GM19395 (cell line): ENCODE measurements around the gene PLA2G7.
"Not testable (repeated sequence)": the region's sequence is repeated elsewhere in the genome, so short reads cannot be mapped to it uniquely, and the experiment has no call there.

ENCODE experiments used
- ATAC-seq: cut with Tn5 transposase; IDR thresholded peaks from one replicate; pipeline ENCODE4 v1.9.1; 2021; ENCODE audit warnings: mild to moderate bottlenecking, moderate library complexity; ENCODE audit not compliant: unreplicated experiment

Gene PLA2G7

DNA sequence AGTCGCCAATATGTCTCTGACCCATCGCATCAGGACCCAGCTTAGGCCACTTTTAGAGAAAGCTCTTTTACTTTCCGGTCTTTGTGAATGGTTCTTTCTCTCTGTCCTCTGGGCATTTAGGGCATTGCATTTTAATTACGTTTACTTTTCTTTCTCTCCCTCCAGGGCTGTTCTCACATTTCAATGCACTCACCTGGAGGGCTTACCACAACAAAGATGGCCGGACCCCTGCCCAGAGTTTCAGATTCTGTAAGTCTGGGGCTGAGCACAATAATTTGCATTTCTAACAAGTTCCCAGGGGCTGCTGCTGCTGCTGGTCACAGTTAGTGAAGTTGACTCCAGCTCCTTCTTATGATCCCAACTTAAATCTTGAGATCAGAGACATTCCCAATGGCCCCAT is 14.6 kb upstream of the PLA2G7 start:
- ATAC-seq = no peak

DNA sequence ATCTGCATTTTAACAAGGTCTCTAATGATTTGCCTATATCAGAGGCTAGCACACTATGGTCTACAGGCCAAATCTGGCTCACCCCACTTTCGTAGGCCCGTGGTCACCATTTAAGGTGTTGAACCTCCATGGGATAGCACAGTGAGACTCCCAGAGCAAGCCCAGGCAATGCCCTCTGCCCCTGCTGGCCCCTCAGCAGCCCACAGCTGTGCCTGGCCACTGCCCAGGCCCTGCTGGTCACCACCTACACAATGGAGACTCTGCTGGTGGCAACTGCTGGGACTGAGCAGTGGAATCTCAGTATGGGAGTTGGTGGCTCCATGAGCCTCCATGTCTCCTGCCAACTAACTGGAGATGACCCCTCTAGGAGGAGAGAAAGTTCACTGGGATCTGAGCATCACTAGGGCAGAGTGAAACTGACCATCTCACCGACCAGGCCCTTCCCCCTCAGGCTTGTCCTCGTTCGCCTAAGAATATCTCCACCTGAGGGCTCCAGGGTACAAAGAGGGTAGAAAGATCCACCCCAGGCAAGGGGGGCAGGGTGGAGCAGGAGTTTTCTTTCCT is 13.8 kb upstream of the PLA2G7 start:
- ATAC-seq = no peak

DNA sequence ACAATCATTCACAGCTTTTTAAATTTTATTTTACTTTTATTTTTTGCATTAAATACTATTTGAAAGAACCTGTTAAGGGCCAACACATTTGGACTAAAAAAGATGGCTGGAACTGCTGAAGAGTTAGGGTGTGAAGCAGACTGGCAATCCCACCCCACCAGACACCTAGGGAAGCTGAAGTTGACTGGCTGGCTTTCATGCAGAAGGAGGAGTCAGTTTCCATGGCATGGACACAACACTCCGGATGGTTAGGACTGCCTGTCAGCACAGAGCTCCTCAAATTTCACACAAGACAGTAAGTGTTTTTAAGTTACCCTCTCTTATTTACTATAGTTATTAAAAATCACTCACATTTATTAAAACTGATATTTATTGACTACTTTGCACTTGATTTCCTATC is 11.5 kb upstream of the PLA2G7 start, which contains the start of gene ANKRD66:
Gene ANKRD66 (plus strand): TSS at position 238 of the 400 bp plus-strand sequence. CDS start 5,016 bp downstream, outside the sequence.
- ATAC-seq = no peak

DNA sequence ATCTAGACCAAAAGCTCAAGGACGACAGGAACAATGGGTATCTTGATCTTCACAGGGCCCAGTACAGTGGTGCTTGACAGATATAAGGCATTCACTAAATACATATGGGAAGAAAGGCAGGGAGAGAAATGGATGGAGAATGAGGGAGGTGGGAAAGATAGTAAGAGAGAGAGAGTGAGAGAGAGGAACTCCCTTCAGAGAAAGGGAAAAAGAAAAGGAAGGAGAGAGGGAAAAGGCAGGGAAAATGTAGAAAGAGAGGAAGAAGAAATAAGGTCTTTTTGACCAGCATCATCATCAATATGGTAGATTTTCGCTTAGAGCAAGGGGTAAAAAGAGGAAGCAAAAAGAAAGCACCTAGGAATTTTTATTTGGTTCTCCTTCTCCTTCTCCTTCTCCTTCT is 10.8 kb upstream of the PLA2G7 start:
- no peak for ATAC-seq

DNA sequence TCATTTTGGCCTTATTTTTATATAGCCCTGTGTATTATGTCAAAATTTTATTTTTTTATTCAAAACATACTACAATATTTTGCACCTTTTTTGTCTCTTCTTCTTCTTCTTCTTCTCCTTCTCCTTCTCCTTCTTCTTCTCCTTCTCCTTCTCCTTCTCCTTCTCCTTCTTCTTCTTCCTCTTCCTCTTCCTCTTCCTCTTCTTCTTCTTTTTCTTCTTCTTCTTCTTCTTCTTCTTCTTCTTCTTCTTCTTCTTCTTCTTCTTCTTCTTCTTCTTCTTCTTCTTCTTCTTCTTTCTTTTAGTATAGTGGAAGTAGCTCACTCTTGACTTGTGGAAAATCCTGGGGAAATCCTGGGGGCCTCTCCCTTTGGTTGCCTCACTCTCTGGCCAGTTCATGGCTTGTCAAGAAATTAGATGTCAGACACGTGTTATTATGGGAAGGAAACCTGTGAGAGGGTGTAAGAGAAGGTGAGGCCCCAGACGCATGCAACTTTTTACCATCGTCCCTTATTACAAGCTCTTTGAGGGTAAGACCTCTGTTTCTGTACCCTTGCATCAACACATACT is 9.1 kb upstream of the PLA2G7 start:
- not testable (repeated sequence) for ATAC-seq

DNA sequence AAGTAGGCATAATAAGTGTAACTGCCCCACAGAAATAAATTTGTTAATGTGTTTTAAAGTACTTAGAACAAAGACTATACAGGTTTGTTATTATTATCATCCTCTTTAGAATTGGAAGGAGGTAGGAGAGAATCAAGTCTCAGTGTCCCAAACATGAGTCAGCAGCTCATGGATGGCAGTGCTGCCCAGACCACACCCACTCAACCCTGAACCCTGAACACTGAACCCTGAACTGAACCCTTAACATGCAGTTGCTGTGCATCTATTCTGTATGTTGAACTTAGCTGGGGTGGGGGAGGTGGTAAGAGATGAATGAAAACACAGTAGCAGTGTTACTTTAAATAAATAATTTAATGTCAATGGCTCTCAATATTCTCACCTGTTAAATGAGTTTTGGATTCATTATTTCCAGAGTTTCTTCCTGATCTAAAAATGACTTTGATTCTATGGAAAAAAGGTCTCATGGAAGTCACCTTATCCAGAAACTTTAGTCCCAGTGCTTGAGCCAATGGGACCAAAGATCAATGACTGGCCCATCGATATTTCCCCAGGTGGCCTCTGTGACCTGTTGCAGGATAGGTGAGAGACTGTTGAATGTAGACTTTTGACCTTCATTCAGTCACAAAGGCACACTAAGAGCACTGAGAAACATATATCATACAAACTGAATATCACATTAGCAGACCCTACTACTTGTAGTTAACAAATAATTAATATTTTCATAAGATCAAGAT is 8.4 kb upstream of the PLA2G7 start:
- no peak for ATAC-seq

DNA sequence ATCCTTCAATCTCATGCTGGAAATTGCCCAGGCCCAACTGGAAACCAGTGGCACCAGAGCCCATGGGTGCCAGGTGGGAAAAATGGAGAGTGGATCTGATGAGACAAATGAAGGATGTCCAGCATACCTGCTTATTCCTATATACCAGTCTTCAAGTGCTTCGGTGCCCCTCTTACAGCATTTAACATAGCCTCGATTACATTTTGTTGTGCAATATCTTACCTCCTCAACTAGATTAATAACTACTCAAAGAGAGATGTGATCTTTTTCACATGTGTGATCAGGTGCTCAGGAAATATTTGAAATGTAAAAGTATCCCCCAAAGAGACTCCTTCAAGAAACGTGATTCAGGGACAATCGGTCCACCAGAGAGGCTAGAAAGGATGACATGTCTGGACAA is 6.7 kb upstream of the PLA2G7 start:
- ATAC-seq = no peak

DNA sequence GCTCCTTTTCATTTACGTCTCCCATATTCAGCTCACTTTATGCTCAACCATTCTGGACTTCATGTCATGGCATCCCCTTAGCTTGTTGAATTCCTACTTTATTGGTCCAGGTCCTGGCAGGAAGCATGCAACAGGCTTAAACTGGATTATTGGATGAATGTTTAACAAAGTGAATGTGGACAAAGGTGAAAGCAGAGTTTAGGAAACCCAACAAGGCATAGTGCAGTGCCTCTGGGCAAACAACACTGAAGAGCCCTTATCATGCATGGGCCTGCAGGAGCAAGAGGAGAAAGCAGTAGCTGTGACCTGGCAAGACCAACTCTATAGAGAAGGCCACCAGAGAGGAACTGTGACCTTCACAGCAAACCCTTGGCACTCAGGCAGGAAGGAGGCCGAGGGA is 6.3 kb upstream of the PLA2G7 start:
- no peak for ATAC-seq

DNA sequence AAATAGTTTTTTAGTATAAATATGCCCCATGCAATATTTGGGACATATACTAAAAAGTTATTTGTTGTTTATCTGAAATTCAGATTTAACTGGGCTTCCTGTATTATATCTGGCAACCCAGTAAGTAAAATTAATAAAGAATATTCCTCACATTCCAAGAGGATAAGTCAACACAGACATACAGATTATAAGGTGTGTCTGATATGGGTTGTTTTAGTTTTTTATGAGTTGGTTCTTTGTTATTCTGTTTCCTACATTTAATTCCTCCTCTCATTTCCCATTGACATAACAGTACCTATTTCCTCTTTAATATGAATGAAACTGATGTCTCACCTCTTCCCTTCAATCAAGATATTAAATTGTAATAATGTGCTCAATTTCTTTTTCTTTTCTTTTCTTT is 1.7 kb upstream of the PLA2G7 start:
- no peak for ATAC-seq

DNA sequence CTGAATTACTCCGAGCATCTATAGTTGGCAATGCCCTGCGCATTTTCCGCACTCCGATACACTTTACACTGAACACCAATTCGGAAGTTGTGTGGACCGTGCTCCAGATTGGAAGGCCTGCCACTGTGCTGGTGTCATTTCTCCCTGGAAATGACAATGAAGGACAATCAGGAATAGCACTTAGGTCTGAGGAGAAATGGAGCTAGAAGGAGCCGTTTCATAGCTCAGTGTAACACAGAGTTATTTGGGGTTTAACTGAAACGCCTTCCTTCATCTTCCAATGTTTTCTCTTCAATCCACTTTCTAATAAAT is 501 bp upstream of the PLA2G7 start:
- no peak for ATAC-seq

DNA sequence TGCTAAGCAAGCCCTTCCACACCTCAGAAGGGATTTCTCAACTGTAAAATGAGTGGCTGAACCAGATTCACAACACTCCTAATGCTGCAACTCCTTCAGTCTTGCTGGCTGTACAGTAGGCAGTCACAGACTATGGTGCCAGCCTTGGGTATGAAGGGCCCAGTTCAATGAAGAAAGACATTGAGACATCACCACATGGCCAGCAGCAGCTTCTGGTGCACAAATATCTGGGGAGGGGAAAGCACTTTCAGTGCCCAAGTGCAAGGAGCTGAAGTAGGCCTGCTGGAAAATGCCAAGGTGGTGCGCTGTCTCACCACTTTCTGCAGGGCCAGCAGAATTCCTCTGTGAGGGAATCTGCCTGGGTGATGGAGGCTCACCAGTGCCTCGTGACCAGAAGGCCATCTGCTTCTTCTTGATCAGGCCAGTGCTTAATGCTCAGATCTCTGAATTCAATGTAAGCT is 1.8 kb downstream of the PLA2G7 start:
- ATAC-seq = no peak

DNA sequence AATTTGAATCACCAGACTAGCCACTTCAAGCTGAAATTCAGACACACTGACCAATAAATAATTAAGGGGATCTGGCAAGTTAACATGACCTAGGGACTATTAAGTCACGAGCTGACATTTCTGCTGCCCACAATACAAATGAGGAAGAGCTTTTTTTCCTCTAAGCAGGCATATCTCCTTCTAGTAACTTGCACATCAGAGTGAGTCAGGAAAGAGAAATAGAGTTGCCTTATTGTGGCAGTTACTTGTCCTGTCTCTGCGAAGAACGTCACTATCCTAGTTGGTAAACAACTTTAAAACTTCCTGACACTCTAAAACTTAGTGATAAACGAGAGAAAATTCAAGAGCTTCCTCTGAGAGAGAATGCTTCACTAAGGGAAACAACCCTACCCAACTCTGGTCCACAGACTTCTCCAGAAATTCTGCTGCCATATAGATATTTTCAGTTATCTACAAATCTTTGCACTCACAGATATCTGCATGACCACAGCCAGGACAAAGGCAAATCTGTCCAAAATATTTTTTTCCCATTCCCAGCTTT is 4.2 kb downstream of the PLA2G7 start:
- no peak for ATAC-seq

DNA sequence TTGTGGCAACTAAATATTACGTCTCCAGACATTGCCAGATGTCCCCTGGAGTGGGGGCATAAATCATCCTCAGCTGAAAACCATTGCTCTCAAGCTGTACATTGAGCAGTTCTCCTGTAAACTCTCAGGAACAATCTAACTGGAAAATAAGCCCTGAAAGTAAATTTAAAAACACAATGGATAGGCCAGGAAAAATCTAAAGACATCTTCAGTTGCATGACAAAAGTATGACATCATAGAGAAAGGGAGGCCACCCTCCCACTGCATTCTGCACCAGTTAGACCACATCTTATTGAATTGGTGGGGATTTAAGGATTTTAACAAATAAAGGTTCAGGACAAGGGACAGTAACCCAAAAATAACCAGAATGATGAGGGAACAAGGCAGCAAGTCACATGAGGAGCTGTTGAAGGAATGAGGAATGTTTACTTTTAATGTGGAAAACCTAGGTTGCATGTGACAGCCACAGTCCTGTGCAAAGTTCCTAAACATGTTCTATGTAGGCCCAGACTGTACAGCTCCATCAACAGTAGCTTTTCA is 5.3 kb downstream of the PLA2G7 start:
- ATAC-seq = no peak

DNA sequence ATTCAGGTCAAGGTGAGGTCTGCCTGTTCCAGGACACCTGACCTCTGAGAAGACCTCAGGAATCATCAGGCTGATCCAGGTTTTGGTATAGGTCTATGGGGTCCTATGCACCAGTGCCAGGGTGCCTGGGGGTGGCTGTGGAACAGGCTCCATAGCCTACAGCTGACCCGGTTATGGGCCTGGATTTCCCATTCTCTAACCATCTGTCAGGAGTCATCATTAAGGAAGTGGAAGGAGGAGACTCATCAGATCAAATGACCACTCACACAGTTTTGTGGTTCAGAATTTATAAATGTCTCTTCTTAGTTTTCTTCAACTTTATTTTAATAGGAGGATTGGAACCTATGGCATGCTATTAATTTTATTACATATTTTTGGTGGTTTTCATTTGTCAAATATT is 14.8 kb downstream of the PLA2G7 start:
- ATAC-seq = no peak

DNA sequence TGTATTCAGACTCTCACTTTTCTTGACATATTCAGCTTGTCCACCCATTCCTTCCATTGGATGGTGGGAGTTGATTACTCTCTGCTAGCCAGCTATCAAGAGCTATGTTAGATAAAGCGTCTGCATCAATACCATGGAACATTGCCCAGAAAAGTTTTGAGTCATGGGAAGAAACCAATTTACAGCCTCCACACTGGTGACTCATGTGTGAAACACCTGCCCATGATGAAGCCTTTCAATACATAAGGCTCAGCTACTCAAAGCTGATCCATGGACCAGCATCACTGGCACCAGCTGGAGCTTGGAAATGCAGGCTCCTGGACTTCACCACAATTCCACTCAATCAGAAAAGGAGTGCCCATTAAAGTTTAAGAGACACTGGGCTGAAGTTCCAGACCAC is 16.1 kb downstream of the PLA2G7 start:
- no peak for ATAC-seq

DNA sequence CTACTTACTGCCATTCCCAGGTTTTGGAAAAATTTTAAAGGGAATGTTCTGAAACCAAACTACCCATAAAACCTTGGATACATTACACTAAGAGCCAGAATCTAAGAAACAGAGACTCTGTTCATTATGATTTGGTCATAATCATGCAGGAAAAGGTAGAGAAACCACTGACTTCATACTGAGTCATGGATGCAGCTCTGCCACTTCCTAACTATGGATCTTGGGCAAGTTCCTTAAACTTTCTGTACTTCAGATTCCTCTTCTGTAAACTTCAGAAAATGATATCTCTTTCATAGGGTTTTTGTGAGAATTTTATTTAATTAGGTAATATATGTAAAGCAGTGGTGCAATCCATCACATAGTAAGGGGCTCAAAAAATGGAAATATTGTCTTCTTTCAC is 20.0 kb downstream of the PLA2G7 start:
- ATAC-seq = no peak

DNA sequence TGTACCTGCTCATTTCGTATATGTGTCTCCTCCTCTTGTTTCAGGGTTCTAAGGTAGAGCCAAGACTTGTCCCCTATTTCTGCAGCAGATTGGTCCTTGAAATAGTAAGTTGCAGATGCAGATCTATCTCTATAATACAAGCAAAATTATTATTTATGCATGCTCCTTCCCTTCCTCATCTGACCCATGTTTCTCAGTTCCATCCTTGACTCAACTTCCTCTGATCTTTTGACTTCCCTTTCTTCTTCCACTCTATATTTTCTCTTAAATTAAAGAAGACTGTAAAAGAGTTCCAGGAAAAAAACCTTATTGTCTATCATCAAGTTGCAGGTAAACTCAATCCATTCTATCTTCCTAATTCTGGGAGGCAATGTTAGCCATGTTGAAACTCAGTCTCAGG is 23.7 kb downstream of the PLA2G7 start:
- no peak for ATAC-seq

DNA sequence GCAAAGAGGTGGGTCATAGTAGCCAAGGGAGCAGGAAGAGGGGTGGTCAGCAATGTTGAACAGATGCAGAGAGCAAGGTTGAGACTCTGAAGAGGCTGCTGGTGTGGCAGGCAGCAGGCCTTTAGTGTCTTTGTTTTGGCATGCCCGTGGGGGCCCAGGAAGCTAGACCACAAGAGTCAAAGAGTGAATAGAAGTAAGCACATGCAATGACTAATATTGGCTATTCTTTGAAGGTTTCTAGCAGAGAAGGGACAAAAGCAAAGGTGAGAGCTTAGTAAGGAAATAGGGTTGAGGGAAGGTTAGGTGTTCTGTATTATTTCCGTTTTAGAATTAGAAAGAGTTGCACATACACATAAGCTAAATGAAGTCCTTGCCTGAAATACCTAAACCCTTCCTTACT is 28.7 kb downstream of the PLA2G7 start:
- no peak for ATAC-seq

DNA sequence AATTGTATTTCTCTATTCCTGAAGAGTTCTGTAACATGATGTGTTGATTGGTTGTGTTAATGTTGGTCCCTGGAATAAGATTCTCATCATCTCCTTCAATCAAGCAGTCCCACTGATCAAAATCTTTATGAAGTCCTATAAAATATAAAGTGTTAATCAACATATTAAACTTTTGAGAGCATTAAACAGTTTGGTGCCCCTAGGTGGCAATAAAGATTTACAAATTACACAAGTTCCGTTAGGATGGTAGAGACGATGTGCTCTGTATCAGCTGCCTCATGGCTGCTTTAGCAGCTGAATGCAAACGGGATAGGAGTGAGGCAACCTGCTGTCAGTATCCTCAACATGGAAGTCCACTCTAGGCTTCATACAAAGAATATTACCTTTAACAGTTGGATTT is 30.6 kb downstream of the PLA2G7 start:
- no peak for ATAC-seq

DNA sequence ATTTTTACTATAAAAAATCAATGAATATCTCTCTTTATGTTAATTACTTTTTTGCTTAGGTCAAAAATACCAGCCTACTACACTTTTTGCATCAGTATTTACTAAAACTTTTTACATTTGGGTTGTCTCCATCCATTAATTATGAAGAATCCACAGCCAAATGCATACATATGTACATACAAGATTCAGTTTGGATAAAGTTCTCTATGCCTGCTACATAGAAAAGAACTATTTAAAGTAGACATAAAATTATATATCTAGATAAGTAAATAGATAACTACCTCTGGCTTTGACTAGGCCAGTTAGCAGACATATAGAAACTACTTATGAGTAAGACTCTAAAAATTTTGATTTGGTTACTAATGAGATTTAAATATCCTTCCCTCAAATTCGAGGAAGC is 35.2 kb downstream of the PLA2G7 start:
- ATAC-seq = no peak

DNA sequence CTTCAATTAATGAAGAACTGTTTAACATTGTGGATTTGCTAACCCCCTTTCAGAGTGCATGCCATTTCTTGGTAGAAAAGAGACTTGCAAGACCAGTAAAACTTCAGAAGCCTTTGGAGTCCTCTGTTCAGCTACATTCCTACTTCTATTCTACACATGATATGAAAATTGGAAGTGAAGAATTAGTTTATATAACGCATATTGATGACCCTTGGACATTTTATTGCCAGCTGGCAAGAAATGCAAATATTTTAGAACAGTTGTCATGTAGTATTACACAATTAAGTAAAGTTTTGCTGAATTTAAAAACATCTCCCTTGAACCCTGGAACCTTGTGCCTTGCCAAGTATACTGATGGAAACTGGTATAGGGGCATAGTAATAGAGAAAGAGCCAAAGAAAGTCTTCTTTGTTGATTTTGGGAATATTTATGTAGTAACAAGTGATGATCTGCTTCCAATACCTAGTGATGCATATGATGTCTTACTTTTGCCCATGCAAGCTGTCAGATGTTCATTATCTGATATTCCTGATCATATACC is 44.2 kb downstream of the PLA2G7 start:
- no peak for ATAC-seq
